GM12878 (cell line): Measurements from ENCODE around the gene SOCS4. TPM values are rescaled to one million over a fixed set of nuclear protein-coding genes. Genes with fewer than 3 reads are reported as not detected.

Experiments used
- BCL11A ChIP-seq: IDR thresholded peaks from 2 replicates; pipeline ENCODE4 v1.6.1; 2011; ENCODE audit warnings: low read depth, low read length
- BRCA1 ChIP-seq: IDR thresholded peaks from 2 replicates; pipeline ENCODE4 v1.6.1; 2011; ENCODE audit warnings: low read depth, low read length, improper control_type of control experiment
- E4F1 ChIP-seq: fragments of 450-650 bp; IDR thresholded peaks from 2 replicates; pipeline ENCODE4 v1.6.1; 2018; ENCODE audit warnings: borderline replicate concordance, mild to moderate bottlenecking; ENCODE audit not compliant: partially characterized antibody
- EGR1 ChIP-seq, 2 experiments: IDR thresholded peaks; 1 replicate in 1 of 2; 2 replicates in 1 of 2; pipeline ENCODE4 v1.6.1; 2011 to 2012; ENCODE audit warnings: low read depth in 2 of 2, low read length in 2 of 2, borderline replicate concordance in 1 of 2, mild to moderate bottlenecking in 1 of 2, moderate library complexity in 1 of 2
- HDAC6 ChIP-seq: fragments of 200-600 bp; sonication (generic); IDR thresholded peaks from one replicate; pipeline ENCODE4 v1.8.0; 2017; ENCODE audit warnings: antibody characterized with exemption; ENCODE audit not compliant: unreplicated experiment
- IRF5 ChIP-seq: fragments of 450-650 bp; IDR thresholded peaks from 2 replicates; pipeline ENCODE4 v1.6.1; 2017; ENCODE audit warnings: borderline replicate concordance
- PRDM15 ChIP-seq: fragments of 450-650 bp; formaldehyde crosslinking; IDR thresholded peaks from 2 replicates; pipeline ENCODE4 v1.4.0; 2020; ENCODE audit warnings: mild to moderate bottlenecking, moderate library complexity
- RAD21 ChIP-seq: IDR thresholded peaks from 2 replicates; pipeline ENCODE4 v1.6.1; 2011; ENCODE audit warnings: mild to moderate bottlenecking, low read depth, low read length, moderate library complexity; ENCODE audit not compliant: insufficient read depth
- RCOR1 ChIP-seq: conservative IDR thresholded peaks from 2 replicates; pipeline ENCODE4 v1.6.1; 2012; ENCODE audit warnings: low read depth, low read length, improper control_type of control experiment
- SMC3 ChIP-seq: IDR thresholded peaks from 2 replicates; pipeline ENCODE4 v1.6.1; 2011; ENCODE audit warnings: low read length, improper control_type of control experiment, borderline replicate concordance
- STAT3 ChIP-seq: IDR thresholded peaks from 2 replicates; pipeline ENCODE4 v1.6.1; 2011; ENCODE audit warnings: low read depth, low read length, improper control_type of control experiment
- TBL1XR1 ChIP-seq: IDR thresholded peaks from 2 replicates; pipeline ENCODE4 v1.6.1; 2012; ENCODE audit warnings: low read depth, low read length, improper control_type of control experiment
- TCF12 ChIP-seq: IDR thresholded peaks from 2 replicates; pipeline ENCODE4 v1.6.1; 2011; ENCODE audit warnings: low read depth, mild to moderate bottlenecking, low read length
- ZNF217 ChIP-seq: fragments of 450-650 bp; IDR thresholded peaks from 2 replicates; pipeline ENCODE4 v1.6.1; 2017; ENCODE audit warnings: antibody characterized with exemption, mild to moderate bottlenecking
- ZNF274 ChIP-seq: IDR thresholded peaks from one replicate; pipeline ENCODE4 v1.8.0; 2011; ENCODE audit not compliant: insufficient read length, insufficient read depth
- ZNF687 ChIP-seq: fragments of 450-650 bp; IDR thresholded peaks from 2 replicates; pipeline ENCODE4 v1.6.1; 2017; ENCODE audit warnings: mild to moderate bottlenecking, moderate library complexity
- polyA plus RNA-seq, 11 experiments: library from polyadenylated mRNA; depleted of rRNA in 4 of 11; unstranded in 6 of 11; stranded (reverse) in 5 of 11; fragments of >200 nt; fragmentation: Nextera tagmentation in 4 of 11; fragmentation: Illumina TruSeq in 1 of 11; extraction: Ambion mirVana in 4 of 11; extraction: Trizol in 1 of 11; gene quantifications; 1 replicate in 1 of 11; 2 replicates in 10 of 11; pipeline versions ENCODE4 v1.2.1 to v1.2.3, GENCODE V29; 2011 to 2016; ENCODE audit warnings: inconsistent platforms in 2 of 11, missing spikeins in 2 of 11, low read depth in 1 of 11
- total RNA-seq, 4 experiments: library from RNA; depleted of rRNA in 3 of 4; stranded (reverse); fragments of >200 nt in 3 of 4; fragmentation: Illumina TruSeq in 1 of 4; extraction: Trizol in 1 of 4; gene quantifications; 2 replicates each; pipeline versions ENCODE4 v1.2.1 to v1.2.3, GENCODE V29; 2013 to 2021

SOCS4 gene
- total and polyA plus RNA-seq, 10 of the 15 experiments (the other 5 are each of a cell fraction or from before 2014, with no cell fraction given) = 5.7 to 31.5 (median 20.8) TPM

GRCh38 chr14:55051423-55052268 lies 24.6 kb downstream of the SOCS4 start, which contains the start of gene MAPK1IP1L (continued):
- TF ChIP-seq E4F1 (peak; percentile 66), ZNF687 (peak; percentile 85), ZNF274 (no peak), RCOR1 (peak; percentile 69; the same call in 1 of the 2 replicates), TCF12 (peak; percentile 96), SMC3 (peak; percentile 71), TBL1XR1 (peak; percentile 53; the same call in 1 of the 2 replicates), EGR1 (IDR thresholded peaks at IDR 0.05; ENCODE audit: borderline replicate concordance in 1 of 2, low read depth in 2 of 2, low read length in 2 of 2) (peak in 1 of 2 experiments; percentile 79; a peak in 1 of 3 replicates), HDAC6 (peak; percentile 84), BRCA1 (0 out of 2 replicates have a peak, but pooled peaks have one; percentile 12), ZNF217 (peak; percentile 32; the same call in 1 of the 2 replicates), STAT3 (no peak), BCL11A (peak; percentile 4; the same call in 1 of the 2 replicates), PRDM15 (no peak), IRF5 (no peak), RAD21 (peak; percentile 68)
